ENCODE results near the gene ZDHHC7.

Gene ZDHHC7

GRCh38 chr16:84970447-84971127 is 40.7 kb downstream of the ZDHHC7 start:
- DNase-seq (ENCODE audit: low read depth in 1 of 2, low spot score in 1 of 2), result peak; percentile 66 to 67

DNA sequence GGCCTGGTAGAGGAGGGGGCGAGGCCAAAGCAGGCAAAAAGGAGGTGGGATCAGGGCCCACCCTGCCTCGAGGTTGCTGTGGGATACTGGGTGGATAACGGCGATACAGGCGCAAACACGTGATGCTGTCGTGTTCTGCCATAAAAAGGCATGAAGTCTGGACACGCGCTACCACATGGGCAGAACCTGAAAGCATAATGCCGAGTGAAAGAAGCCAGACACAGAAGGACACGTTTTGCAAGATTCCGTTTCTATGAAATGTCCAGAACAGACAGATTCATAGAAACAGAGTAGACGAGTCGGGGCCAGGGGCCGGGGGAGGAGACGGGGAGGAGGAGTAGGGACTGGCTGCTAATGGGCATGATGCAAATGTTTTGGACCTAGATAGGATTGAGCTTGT is 43.5 kb downstream of the ZDHHC7 start:
- DNase-seq (ENCODE audit: low read depth in 1 of 2, low spot score in 1 of 2), result no peak

GRCh38 chr16:84965428-84966415 is 45.6 kb downstream of the ZDHHC7 start:
- no peak for DNase-seq (ENCODE audit: low read depth in 1 of 2, low spot score in 1 of 2)

DNA sequence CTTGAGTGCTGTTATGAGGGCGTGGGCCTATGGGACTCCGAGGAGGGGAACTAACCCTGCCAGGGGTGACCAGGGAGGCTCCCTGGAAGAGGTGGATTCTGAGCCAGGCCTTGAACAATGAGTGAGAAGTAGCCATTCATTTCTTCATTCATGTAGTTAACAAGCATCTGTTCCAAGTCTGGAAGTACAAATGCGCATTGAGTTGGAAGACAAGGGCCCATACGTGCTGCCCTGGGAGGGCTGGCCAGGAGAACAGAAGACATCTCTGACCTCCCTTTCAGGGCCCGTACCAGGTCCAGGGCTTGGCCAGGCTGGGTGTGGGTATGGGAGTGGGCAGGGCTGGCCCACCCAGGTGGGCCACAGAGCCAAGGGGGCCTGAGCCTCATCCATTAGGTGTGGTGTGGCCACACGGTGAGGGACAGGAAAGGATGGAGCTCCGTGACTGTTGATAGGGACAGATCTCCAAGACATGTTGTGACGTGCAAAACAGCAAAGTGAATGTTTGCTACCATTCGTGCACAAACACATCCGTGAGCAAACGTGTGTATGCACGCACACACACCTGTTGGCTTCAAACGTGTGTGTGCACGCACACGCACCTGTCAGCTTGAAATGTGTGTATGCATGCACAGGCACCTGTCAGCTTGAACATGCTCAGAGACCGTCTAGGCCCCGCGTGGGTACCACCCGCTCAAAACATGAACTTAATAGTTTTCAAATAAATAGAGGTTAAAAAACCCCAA is 46.8 kb downstream of the ZDHHC7 start:
- DNase-seq (ENCODE audit: low read depth in 1 of 2, low spot score in 1 of 2), result no peak

- DNase-seq (ENCODE audit: low read depth in 1 of 2, low spot score in 1 of 2), result no peak
Observed at GRCh38 chr16:84963066-84963465, 48.3 kb downstream of the ZDHHC7 start.

- no peak for DNase-seq (ENCODE audit: low read depth in 1 of 2, low spot score in 1 of 2)
Observed at GRCh38 chr16:84960942-84961341, 50.4 kb downstream of the ZDHHC7 start.

DNA sequence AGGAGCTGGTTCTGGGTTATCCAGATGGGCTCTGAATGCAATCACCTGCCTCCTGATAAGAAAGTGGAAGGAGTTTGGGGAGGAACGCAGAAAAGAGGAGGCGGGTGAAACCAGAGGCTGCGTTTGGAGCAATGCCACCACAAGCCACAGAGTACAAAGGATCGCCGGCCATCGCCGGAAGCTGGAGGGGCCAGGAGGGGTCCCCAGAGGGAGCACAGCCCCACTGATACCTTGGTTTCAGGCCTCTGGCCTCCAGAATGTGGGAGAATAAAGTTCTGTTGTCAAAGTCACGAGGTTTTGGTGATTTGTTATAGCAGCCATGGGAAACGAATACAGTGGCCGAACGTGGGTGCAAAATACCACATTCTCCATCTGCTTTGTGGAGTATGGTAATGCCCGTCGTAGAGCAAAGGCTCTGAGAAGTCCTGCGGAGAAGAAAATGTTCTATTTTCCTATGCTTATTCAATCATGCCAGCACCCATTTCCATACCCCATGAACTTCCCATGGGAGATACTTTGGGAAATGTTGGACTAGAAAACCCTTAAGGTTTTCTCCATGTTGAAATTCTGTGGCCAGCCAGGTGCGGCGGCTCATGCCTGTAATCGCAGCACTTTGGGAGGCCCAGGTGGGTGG is 51.4 kb downstream of the ZDHHC7 start:
- no peak for DNase-seq (ENCODE audit: low read depth in 1 of 2, low spot score in 1 of 2)

- DNase-seq (ENCODE audit: low read depth in 1 of 2, low spot score in 1 of 2), result no peak
Observed at GRCh38 chr16:84959045-84959576, 52.2 kb downstream of the ZDHHC7 start.

DNA sequence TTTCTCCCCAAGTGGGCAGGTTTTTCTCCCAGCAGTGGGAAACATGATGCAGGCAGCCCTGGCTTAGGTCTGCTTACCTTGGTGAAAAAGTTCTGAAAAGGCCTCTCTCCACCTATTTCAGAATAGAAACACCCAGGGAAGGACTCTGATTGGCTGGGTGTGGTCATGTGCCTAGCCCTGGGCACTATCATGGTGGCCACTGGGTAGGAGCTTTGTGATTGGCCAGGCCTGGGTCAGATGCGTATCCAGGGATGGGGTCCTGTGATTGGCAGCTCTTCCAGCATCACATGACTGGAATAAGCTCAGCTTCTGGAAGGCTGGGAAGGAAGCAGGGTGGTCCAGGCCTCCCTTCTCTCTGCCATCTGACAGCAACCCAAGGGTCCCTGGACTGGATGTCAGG is 53.5 kb downstream of the ZDHHC7 start:
- DNase-seq (ENCODE audit: low read depth in 1 of 2, low spot score in 1 of 2), result no peak

DNA sequence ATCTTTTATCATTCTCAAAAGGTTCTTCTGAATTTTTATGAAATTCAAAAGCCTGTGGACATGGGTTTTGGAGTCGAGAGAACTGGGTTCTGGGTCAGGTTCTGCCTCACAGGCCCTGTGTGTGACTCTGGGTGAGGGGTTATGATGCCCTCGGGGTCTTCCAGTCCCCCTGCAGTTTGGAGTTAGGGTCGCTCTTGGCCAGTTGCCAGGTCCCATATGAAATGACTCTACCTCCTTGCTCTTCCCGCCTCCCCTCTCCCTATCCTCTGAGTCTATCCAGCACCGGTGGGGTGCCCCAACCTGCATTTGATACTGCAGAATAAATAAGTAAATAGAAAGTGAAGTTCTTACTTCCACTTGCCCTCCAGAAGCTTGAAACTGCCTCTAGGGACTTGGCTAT is 54.1 kb downstream of the ZDHHC7 start:
- no peak for DNase-seq (ENCODE audit: low read depth in 1 of 2, low spot score in 1 of 2)

DNA sequence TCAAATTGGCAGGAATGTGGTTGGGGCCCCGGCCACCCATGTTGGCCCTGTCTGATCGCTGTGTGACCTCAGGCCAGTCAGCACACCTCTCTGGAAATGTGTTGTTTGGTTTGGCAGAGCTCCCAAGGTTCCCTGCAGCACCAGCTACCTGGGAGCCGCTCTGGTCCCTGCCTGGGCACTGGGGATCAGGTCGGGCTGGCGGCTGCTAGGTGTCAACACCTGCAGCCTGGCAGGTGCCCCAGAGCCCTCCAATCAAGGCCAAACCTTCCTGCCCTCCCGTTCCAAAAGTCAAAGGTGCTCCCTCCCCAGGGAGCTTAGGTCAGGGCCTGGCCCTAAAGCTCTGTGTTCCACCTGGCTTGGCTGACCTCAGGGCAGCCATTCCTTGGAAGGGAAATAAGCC is 55.9 kb downstream of the ZDHHC7 start:
- no peak for DNase-seq (ENCODE audit: low read depth in 1 of 2, low spot score in 1 of 2)

GRCh38 chr16:84953190-84953746 is 58.1 kb downstream of the ZDHHC7 start:
- DNase-seq (ENCODE audit: low read depth in 1 of 2, low spot score in 1 of 2), result no peak

GRCh38 chr16:84952335-84953189 is 58.8 kb downstream of the ZDHHC7 start:
- DNase-seq (ENCODE audit: low read depth in 1 of 2, low spot score in 1 of 2), result peak; percentile 35 to 47

DNA sequence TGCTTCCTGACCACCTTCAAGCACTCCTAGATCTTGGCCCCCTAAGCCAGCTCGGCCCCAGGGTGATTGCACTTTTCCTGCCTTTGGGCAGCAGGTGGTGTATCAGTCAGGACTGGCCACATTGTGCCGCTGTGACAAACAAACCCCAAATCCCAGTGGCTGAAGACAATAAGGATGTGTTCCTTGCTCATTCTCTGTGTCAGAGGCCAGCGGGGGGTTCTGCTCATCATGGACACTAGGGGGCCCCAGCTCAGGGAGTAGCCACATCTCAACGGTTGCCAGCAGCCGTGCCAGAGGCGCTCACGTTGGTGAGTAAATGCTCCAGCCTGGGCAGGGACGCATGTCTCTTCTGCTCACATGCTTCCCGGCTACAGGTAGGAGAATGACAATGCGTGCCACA is 60.4 kb downstream of the ZDHHC7 start:
- DNase-seq (ENCODE audit: low read depth in 1 of 2, low spot score in 1 of 2), result no peak

DNA sequence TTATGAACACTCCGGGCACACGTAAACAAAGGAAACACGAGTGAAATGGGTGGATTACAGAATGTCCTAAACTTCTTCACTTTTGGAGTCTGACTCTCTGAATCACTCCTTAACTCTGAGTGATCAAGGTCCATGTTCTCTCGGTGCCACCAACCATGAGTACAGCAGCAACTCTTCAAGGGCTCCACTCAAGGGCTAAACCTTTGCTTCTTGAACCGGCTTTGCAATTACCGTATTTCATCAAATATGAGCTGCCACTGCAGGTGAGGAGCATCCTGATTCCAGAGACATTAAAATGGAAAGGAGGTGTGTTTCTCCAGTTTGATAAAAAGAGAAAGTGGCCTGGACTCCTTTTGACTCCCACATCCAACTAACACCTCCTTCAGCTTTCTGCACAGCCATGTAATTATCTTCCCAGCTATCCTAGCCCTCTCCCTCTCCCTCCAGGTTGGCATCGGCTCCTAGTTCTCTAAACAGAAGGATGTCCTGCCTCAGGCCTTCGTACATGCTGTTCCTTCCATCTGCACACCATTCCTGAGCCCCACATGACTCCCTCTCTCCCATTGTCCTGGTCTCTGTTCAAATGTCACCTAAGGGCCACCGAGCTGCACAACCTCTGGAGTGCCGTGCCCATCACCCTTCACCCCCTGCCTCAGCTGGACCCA is 61.4 kb downstream of the ZDHHC7 start:
- DNase-seq (ENCODE audit: low read depth in 1 of 2, low spot score in 1 of 2), result no peak

- no peak for DNase-seq (ENCODE audit: low read depth in 1 of 2, low spot score in 1 of 2)
Observed at GRCh38 chr16:84948851-84949610, 62.3 kb downstream of the ZDHHC7 start.

DNA sequence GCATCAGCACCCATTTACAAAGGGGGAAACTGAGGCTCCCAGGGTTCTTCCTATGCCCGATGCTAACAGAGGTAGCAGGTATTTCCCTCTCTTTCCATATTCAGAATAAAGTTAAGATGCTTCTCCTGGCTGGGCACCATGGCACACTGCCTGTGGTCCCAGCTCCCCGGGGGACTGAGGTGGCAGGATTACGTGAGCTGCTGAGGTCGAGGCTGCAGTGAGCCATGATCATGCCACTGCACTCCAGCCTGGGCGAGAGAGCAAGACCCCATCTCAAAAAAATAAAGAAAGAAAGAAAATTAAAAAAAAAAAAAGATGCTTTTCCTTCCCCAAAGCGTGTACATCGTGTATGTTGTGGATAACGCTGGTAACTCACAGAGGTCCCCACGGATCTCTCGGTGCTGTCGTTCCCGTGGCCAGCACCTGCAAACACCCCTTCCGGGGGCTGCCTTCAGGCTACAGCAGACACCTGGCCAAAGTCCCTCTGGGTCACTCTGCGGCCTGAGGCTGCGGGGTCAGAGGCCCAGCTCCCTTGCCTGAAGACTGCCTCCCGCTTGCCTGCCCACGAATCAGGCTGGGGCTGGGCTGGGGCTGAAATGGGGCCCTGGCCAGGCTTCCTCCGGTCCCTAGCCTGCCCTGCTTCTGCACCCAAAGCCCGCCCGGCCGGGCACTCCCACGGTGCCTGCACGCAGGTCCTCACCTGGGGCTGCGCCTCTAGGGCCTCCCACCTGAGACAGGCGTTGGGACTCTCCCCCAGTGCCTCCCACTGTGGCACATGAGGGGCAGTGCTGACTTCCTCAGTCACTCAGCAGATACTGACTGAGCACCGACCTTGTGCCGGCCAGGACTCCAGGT is 63.1 kb downstream of the ZDHHC7 start:
- no peak for DNase-seq (ENCODE audit: low read depth in 1 of 2, low spot score in 1 of 2)

Data from activated T-helper 1 cell treated with anti-CD3 and anti-CD28 coated beads, Interleukin-2, amount 50 U/mL, for 16 hours (primary cell).